ENCODE measurements around the gene ADO.

The ADO gene

DNA sequence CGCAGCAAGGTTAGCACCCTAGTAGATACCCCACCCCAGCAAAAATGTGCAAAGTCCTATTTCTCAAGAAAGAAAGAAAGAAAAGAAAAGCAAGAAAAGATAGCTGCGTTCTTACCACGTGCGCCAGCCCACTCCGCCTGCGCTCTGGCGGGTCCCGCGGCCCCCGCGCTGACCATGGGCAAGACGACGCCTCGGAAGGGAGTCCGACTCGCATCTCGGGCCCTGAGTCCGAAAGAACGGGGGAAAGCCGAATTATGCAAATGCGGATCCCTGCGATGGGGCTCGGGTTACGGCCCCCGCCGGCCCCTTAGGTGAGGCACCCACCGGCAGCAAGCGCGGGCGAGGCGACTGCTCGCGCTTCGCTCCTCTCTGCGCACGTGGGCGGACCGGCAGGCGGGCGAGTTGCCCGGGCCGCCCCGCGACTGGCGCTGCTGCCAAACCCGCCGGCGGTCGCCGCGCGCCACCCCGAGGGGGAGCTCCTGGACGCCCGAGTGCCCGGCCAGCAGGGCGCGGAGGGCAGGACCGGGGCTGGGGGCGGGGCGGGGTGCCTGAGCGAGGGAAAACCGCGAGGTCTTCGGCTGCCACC, 14.0 kb downstream of the ADO start:
- no peak for DNase-seq

DNA sequence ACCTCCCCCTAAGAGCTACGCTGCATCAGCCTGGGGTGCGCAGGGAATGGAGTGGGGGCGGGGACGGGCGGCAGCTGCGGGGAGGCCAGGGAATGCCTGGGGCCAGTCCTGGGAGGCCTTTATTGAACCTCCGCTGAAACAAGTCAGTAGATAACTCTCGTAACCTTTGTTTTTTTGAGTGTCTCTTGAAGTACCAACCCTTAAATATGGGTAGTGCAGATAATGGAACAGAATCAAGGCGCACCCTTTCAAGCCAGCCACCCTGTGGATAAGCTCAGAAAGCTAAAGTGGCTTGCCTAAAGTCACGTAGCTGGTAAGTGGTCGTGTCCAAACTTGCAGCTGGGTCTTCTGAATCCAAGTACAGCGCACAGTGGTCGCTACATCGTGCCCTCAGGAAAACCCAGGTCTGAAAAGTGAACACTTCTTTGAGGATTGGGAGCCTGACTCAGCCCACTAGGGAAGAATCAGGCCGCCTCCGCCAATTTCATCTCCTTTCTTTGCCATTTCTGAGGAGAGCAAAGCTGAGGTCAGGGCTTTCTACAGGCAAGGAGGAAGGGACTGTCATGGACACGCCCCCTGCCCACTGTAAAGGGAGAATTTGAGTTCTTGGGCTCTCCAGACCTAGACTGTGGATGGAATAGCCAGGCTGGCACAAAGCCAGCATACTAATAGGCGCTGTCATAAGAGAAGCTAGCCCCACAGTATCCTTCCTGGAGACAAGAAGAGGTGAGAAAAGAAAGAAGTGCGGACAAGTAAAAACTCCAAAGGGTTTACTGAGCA, 14.8 kb downstream of the ADO start:
- DNase-seq: no peak

DNA sequence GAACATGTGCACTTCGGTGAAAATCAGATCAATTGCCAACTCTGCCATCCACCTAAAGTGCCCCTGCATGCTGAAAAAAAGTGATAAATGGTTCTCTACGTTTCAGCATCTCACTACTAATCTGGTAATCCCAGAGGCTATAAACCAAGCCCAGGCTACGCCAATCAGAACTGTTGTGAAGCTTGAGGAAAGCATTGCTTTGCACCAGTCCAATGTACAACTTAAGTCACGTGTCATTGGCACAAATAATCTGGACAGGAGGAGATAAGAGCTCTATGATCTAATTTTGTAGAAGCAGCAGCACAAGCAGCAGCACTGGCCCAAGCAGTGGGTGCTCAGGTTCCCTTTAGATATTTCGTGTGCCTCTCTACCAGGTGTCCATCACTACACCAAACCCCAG, 16.1 kb downstream of the ADO start:
- no peak for DNase-seq

DNA sequence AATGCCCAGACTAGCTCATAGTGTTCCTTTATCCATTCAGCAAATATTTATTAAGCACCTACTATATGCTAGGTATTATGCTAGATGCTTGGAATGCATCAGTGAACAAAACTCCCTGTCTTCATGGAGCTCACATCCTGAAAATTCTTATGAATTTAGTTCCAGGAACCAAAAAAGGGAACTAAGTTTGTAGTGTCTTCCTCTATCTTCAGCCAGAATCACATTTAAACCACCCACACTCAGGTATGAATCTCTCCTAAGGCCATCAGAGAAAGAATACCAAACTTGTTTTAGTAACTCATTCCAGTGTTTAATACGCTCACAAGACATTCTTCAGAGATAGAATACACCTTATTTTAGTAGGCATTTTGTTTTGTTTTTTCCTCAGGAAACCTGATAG, 21.8 kb downstream of the ADO start:
- DNase-seq: peak in 1 of 2 experiments; percentile 12

DNA sequence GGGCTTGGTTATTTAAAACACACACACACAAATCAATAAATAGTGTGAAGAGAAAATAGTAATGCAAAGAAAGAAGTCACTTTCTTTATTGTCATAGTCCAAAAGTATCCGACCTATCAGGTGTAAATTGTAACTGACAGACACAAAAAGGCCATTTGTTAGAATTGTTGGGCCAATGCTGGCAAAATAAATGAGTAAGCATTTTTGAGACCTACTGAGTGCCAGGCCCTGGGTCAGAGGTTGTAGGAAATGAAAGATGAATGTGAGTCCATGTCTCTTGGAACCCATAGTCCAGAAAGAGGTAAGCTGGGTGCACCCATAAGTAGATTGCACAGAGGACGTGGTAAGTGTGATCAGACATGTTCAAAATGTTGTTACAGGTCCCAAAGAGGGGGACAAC, 25.1 kb downstream of the ADO start:
- no peak for DNase-seq

DNA sequence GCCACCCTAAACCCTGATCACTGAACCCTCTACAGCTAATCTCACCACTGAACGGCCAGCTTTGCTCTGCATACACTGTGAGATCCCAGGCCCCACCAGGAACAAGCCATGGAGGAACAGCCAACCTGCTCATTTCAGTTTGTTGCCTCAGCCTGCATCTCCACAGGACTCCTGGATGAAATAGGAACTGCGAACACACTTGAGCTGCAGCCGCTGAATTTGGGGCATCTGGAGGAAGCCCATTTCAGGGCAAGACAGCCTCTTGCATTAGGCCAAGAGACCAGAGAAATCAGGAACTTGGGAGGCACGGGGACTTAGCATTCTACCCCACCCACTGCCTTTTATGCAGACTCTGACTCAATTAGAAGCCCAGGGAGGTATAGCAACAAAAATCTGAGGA, 26.2 kb downstream of the ADO start:
- no peak for DNase-seq

DNA sequence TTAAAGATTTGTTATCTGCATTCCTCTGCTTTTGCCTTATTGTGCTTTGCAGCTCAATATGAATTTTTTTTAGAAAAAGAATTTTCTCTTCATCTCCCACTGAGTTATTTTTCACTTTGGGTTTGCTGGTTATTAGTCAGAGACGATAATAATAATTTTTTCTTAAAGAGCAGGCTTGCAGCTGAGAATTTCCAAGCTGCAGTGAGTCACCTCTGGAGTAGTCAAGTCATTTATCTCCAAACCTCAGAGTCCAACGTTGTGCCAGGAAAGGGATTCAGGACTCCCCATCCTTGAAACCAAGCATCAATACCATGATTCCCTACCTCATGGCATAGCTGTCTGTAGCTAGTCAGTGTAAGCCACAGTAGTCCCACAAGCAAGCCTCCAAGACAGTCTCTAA, 26.8 kb downstream of the ADO start:
- DNase-seq: no peak

DNA sequence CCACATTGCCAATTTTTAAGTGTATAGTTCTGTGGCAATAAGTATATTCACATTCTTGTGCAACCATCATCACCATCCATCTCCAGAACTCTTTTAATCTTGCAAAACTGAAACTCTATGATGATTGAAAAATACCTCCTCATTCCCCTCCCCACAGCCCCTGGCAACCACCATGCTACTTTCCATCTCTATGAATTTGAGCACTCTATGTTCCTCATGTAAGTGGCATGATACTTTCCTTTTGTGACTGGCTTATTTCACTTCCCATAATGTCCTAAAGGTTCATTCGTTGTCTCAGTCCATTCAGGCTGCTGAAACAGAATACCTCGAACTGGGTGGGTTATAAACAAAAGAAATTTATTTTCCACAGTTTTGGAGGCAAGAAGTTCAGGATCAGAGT, 35.1 kb downstream of the ADO start:
- no peak for DNase-seq

DNA sequence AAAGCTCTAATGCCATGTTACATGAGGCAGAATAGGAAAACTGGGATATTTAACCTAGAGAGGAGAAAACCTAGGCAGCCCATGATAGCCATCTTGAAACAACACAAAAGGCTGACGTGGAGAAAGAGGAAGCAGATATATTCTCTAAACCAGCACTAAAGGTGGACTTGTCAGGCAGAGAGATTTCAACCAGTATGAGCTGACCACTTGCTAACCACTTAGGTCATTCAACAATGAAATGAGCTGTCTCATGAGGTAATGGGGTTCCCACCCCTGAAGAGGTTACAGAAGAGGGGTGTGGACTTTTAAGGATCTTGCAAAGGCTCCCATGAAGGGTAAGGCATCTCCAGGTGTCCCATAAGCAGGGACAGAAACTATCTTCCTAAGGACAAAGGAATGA, 38.5 kb downstream of the ADO start:
- DNase-seq: no peak

DNA sequence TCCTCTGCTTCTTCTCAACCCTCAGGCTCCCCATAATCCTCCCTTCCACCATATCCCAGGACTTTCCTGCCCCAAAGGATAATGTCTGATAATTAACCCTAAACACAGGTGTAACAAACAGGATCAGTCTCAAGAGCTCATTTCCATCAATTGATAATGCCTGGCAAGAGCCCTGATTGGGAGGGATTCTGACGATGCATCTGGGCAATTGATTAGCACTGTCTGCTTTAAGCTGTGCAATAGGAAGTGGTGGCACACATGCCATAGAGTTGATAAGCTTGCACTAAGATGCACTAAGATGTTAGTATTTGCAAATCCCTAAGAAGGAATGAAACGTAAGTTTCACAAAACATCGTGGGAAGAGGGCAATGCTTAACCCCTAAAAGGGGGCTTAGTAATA, 39.1 kb downstream of the ADO start:
- DNase-seq: no peak

DNA sequence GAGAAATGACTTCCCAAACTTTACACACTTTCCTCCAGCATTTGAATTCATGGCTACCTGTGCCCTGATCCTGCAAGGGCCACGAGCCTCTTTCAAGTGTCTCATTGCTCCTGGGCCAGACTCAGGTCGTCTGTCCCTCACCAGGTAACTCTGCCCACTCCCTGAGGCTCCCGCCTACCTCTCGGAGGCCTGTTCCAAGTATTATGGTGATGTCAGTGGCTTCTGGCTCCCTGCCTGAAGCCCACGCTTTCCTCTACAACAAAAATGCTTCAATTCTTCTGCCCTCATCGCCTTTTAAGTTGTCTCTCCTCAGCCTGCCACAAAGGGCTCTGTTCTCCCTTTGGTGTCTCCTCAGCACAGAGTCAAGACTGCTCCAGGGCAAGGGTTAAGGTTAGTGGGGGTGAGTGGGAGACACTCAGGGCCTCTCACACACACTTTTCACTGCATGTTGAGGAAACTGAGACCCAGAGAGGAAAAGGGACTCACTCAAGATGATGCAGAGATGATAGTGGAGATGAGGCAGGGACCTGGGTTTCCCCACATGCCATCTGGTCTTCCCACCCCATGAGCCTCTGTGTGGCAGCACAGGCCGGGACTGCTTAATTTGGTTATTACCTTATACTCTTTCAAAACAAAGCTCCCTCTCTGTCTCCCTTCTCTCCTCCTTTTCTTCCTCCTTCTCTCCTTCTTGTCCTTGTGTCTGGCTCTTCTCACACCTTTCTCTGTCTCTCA, 39.9 kb downstream of the ADO start:
- DNase-seq: no peak

DNA sequence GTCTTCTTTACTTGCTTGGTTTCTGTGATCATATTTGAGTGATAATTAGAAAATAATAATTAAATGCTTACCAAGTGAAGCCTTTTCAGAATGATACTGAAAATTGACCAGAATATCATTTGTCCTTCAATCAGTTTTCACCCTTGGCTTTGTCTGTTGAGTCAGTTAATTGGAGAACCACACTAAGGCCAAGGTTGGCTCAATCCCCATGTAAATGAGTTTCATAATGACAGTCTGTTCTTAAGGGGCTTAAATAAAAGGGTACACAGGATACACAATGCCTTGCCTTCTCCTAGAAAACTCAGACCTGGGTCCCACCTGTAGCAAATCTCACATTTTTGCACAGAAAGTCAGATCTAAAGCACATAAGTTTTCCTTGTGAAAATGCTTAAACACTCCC, 42.9 kb downstream of the ADO start:
- no peak for DNase-seq

DNA sequence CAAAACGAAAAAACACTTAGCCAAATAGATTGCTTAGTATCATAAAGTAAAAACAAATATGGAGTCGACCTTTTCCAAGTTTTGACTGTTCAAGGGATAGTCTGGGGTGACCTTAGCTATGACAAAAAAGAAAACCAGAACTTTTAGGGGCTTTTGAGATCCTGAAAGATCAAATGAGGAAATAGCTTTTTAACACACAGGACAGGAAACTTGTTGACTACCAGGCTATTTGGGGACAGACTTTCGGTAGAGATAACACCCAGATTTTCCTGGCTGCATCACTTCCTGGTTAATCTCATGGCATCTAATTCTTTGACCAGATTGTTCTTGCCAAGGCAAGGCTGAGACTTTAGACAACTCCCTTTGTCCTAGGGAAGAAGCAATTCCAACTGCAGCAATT, 46.1 kb downstream of the ADO start:
- no peak for DNase-seq

DNA sequence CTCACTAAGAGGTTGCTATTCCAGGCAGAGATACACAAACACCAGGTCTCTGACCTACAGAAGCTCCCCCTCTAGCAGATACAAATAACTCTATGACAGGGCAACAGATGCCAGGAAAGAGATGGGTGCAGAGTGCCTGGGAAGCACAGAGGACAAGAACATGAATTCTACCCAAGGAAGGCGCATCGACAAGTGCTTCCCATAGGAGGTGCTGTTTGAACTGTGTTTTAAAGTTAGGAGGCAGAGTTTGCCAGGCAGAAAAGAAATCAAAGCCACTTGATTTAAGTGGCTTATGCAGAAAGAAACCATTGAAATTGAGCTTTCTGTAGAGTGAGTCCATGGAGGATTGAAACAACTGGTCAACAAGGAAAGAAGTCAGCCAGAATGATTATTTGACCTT, 46.9 kb downstream of the ADO start:
- peak; percentile 13 to 34 for DNase-seq

DNA sequence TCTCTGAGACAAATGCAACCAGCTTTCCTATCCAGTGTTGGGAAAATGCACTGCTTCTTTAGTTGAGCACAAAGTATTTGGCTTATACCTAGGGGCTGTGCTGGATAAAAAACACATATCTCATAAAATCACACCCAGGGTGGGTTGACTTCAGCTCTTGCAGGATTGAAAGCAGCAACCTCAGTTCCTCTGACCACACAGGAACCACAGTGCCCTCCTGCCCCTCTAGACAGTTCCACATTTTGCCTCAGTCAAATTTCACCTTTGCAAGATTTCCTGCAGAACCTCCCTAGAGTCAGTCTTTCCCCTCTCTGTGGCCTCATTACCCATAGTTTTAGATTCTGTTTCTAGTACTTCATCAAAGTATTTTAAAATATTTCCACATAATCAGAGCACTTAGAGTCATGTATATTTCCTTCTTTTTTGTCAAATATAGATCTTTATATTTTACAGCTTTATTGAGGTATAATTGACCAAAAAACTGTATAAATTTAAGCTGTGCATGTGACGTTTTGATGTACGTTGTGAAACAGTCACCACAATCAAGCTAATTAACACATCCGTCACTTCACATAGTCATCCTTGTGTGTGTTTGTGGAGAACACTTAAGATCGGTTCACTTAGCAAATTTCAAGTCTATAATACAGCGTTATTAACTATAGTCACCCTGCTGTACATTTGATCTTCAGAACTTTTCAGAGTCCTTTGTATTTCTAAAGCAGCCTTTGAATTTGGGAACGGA, 48.6 kb downstream of the ADO start:
- peak; percentile 33 to 56 for DNase-seq

DNA sequence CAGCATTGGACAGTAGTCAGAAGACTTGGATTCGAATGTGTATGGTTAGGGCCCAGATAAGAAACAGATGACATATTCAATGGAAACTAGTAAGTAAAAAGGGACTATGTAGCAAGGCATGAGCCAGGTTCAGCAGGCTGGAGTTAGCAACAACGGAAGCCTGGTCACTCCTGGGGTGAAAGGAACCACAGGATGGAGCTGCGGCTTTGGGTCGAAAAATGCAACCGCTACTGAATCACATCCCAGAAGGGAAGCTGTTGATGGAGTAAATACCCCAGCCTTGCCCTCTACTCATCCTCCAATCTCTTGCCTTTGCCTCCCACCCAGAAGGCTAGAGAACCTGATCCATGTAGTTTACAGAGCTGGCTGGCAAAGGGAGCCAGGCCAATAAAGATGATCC, 49.2 kb downstream of the ADO start:
- DNase-seq: peak; percentile 75 to 77

DNA sequence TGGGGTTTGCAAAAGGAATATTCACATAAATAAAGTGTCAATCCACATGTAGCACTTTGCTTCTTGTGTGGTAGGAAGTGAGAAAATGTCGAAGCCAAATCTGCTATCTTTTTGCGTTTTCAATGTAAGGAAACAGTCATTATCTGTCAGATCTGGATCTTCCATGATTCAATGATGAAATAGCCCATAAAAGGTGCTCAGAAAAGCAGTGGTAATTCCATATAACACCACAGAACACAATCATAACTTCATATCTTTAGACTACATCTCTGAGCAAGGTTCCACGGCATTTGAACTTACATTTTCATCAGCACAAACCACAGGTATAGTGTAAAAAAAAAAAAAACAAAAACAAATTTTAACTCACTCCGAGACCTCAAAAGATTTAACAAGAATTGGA, 51.5 kb downstream of the ADO start:
- DNase-seq: no peak

All from AML-193 (cell line).